Measurements from ENCODE around the gene TRIO.

The TRIO gene

GRCh38 chr5:14269395-14269794, 126.3 kb downstream of the TRIO start:
- no peak overlapping the region for H3K23ac ChIP-seq (ENCODE audit: low read depth, low read length, poor library complexity)
- H3K4ac ChIP-seq (ENCODE audit: low read length) = no peak overlapping the region
- DNase-seq (ENCODE audit: low spot score) = no peak
- no peaks in the 10 kb centered on the region for H3K79me1 ChIP-seq (ENCODE audit: low read depth, low read length)
- no peak overlapping the region for H4K8ac ChIP-seq (ENCODE audit: low read depth, low read length)
- no peak overlapping the region for H2BK15ac ChIP-seq (ENCODE audit: low read length)
- H3K4me2 ChIP-seq (ENCODE audit: insufficient read depth, low read length, poor library complexity, severe bottlenecking) = no peak overlapping the region
- H2BK120ac ChIP-seq (ENCODE audit: low read depth, low read length) = no peak overlapping the region
- no peak overlapping the region for H2BK5ac ChIP-seq (ENCODE audit: low read length)
- H2AK5ac ChIP-seq (ENCODE audit: low read depth, low read length) = no peak overlapping the region
- H2BK12ac ChIP-seq (ENCODE audit: low read length) = no peak overlapping the region
- H3K4me1 ChIP-seq (ENCODE audit: control insufficient read depth in 2 of 2, insufficient read depth in 1 of 2, low read depth in 1 of 2, low read length in 2 of 2) = peaks cover 12 to 21% of the 10 kb centered on the region in 2 donors
- H3K4me3 ChIP-seq (ENCODE audit: low read length in 2 of 2) = no peak overlapping the region
- no peak overlapping the region for H3K27ac ChIP-seq (replicated peaks; ENCODE audit: low read length)
- no peak overlapping the region for H2AFZ ChIP-seq (ENCODE audit: low read length)
- H3K36me3 ChIP-seq (replicated peaks in 1 of 2; ENCODE audit: control insufficient read depth in 2 of 2, insufficient read depth in 2 of 2, low read length in 2 of 2) = peaks cover 0 to 24% of the 10 kb centered on the region in 2 donors
- H3K9me3 ChIP-seq (replicated peaks in 1 of 2; ENCODE audit: control insufficient read depth in 2 of 2, insufficient read depth in 1 of 2, low read depth in 1 of 2, low read length in 2 of 2) = no peaks in the 10 kb centered on the region
- no peak overlapping the region for H3K18ac ChIP-seq (ENCODE audit: low read length)
- H4K91ac ChIP-seq (ENCODE audit: low read depth, low read length, poor library complexity) = no peak overlapping the region
- H3K9ac ChIP-seq (ENCODE audit: low read depth, low read length, poor library complexity) = no peak overlapping the region
- H3K14ac ChIP-seq (ENCODE audit: low read length) = no peak overlapping the region
- no peaks in the 10 kb centered on the region for H3K27me3 ChIP-seq (ENCODE audit: control insufficient read depth in 3 of 3, insufficient read depth in 3 of 3, low read depth in 1 of 3, low read length in 3 of 3)
- WGBS, 2 donors (ENCODE audit: extremely low coverage in 2 of 2, insufficient read length in 2 of 2, insufficient replicate concordance in 1 of 2) = no CpG with 5 or more reads among the region's 2 CpGs

- Histone ChIP-seq H3K27ac (replicated peaks; ENCODE audit: low read length) (no peak overlapping the region), H3K4me2 (ENCODE audit: insufficient read depth, low read length, poor library complexity, severe bottlenecking) (no peak overlapping the region), H2BK5ac (ENCODE audit: low read length) (no peak overlapping the region), H3K9me3 (replicated peaks in 1 of 2; ENCODE audit: control insufficient read depth in 2 of 2, insufficient read depth in 1 of 2, low read depth in 1 of 2, low read length in 2 of 2) (no peaks in the 10 kb centered on the region), H3K36me3 (replicated peaks in 1 of 2; ENCODE audit: control insufficient read depth in 2 of 2, insufficient read depth in 2 of 2, low read length in 2 of 2) (peaks cover 0 to 26% of the 10 kb centered on the region in 2 donors), H4K91ac (ENCODE audit: low read depth, low read length, poor library complexity) (no peak overlapping the region), H2BK120ac (ENCODE audit: low read depth, low read length) (no peak overlapping the region), H3K4ac (ENCODE audit: low read length) (no peak overlapping the region), H3K4me3 (ENCODE audit: low read length in 2 of 2) (no peak overlapping the region), H2AFZ (ENCODE audit: low read length) (no peak overlapping the region), H3K9ac (ENCODE audit: low read depth, low read length, poor library complexity) (no peak overlapping the region), H3K27me3 (ENCODE audit: control insufficient read depth in 3 of 3, insufficient read depth in 3 of 3, low read depth in 1 of 3, low read length in 3 of 3) (no peaks in the 10 kb centered on the region), H3K79me1 (ENCODE audit: low read depth, low read length) (no peaks in the 10 kb centered on the region), H3K4me1 (ENCODE audit: control insufficient read depth in 2 of 2, insufficient read depth in 1 of 2, low read depth in 1 of 2, low read length in 2 of 2) (peaks cover 12 to 17% of the 10 kb centered on the region in 2 donors), H2BK12ac (ENCODE audit: low read length) (no peak overlapping the region), H2BK15ac (ENCODE audit: low read length) (no peak overlapping the region), H3K18ac (ENCODE audit: low read length) (no peak overlapping the region), H2AK5ac (ENCODE audit: low read depth, low read length) (no peak overlapping the region), H3K14ac (ENCODE audit: low read length) (no peak overlapping the region), H3K23ac (ENCODE audit: low read depth, low read length, poor library complexity) (no peak overlapping the region), H4K8ac (ENCODE audit: low read depth, low read length) (no peak overlapping the region)
- DNase-seq (ENCODE audit: low spot score) = peak; percentile 64
- WGBS, 2 donors (ENCODE audit: extremely low coverage in 2 of 2, insufficient read length in 2 of 2, insufficient replicate concordance in 1 of 2) = no CpG with 5 or more reads among the region's 3 CpGs
Observed at GRCh38 chr5:14270209-14270702, 127.1 kb downstream of the TRIO start.

GRCh38 chr5:14272548-14273205, 129.5 kb downstream of the TRIO start:
- Histone ChIP-seq H2BK120ac (ENCODE audit: low read depth, low read length) (no peak overlapping the region), H3K79me1 (ENCODE audit: low read depth, low read length) (no peaks in the 10 kb centered on the region), H3K23ac (ENCODE audit: low read depth, low read length, poor library complexity) (no peak overlapping the region), H3K4me3 (ENCODE audit: low read length in 2 of 2) (no peak overlapping the region), H3K4me2 (ENCODE audit: insufficient read depth, low read length, poor library complexity, severe bottlenecking) (no peak overlapping the region), H3K4ac (ENCODE audit: low read length) (no peak overlapping the region), H2BK15ac (ENCODE audit: low read length) (no peak overlapping the region), H2BK5ac (ENCODE audit: low read length) (no peak overlapping the region), H3K9ac (ENCODE audit: low read depth, low read length, poor library complexity) (no peak overlapping the region), H3K27me3 (ENCODE audit: control insufficient read depth in 3 of 3, insufficient read depth in 3 of 3, low read depth in 1 of 3, low read length in 3 of 3) (no peaks in the 10 kb centered on the region), H3K36me3 (replicated peaks in 1 of 2; ENCODE audit: control insufficient read depth in 2 of 2, insufficient read depth in 2 of 2, low read length in 2 of 2) (peaks cover 0 to 39% of the 10 kb centered on the region in 2 donors), H2BK12ac (ENCODE audit: low read length) (no peak overlapping the region), H3K27ac (replicated peaks; ENCODE audit: low read length) (no peak overlapping the region), H3K14ac (ENCODE audit: low read length) (no peak overlapping the region), H3K9me3 (replicated peaks in 1 of 2; ENCODE audit: control insufficient read depth in 2 of 2, insufficient read depth in 1 of 2, low read depth in 1 of 2, low read length in 2 of 2) (no peaks in the 10 kb centered on the region), H2AFZ (ENCODE audit: low read length) (no peak overlapping the region), H4K91ac (ENCODE audit: low read depth, low read length, poor library complexity) (no peak overlapping the region), H4K8ac (ENCODE audit: low read depth, low read length) (no peak overlapping the region), H3K18ac (ENCODE audit: low read length) (no peak overlapping the region), H3K4me1 (ENCODE audit: control insufficient read depth in 2 of 2, insufficient read depth in 1 of 2, low read depth in 1 of 2, low read length in 2 of 2) (peaks cover 12 to 13% of the 10 kb centered on the region in 2 donors), H2AK5ac (ENCODE audit: low read depth, low read length) (no peak overlapping the region)
- no peak for DNase-seq (ENCODE audit: low spot score)
- no CpG with 5 or more reads among the region's 4 CpGs for WGBS, 2 donors (ENCODE audit: extremely low coverage in 2 of 2, insufficient read length in 2 of 2, insufficient replicate concordance in 1 of 2)

GRCh38 chr5:14273207-14273767, 130.1 kb downstream of the TRIO start:
- Histone ChIP-seq H2BK12ac (ENCODE audit: low read length) (no peak overlapping the region), H3K9me3 (replicated peaks in 1 of 2; ENCODE audit: control insufficient read depth in 2 of 2, insufficient read depth in 1 of 2, low read depth in 1 of 2, low read length in 2 of 2) (no peaks in the 10 kb centered on the region), H2BK15ac (ENCODE audit: low read length) (no peak overlapping the region), H4K91ac (ENCODE audit: low read depth, low read length, poor library complexity) (no peak overlapping the region), H4K8ac (ENCODE audit: low read depth, low read length) (no peak overlapping the region), H2AK5ac (ENCODE audit: low read depth, low read length) (no peak overlapping the region), H3K36me3 (replicated peaks in 1 of 2; ENCODE audit: control insufficient read depth in 2 of 2, insufficient read depth in 2 of 2, low read length in 2 of 2) (peaks cover 0 to 39% of the 10 kb centered on the region in 2 donors), H3K18ac (ENCODE audit: low read length) (no peak overlapping the region), H3K14ac (ENCODE audit: low read length) (no peak overlapping the region), H2BK5ac (ENCODE audit: low read length) (no peak overlapping the region), H2BK120ac (ENCODE audit: low read depth, low read length) (no peak overlapping the region), H3K23ac (ENCODE audit: low read depth, low read length, poor library complexity) (no peak overlapping the region), H3K27ac (replicated peaks; ENCODE audit: low read length) (no peak overlapping the region), H3K27me3 (ENCODE audit: control insufficient read depth in 3 of 3, insufficient read depth in 3 of 3, low read depth in 1 of 3, low read length in 3 of 3) (no peaks in the 10 kb centered on the region), H3K4me3 (ENCODE audit: low read length in 2 of 2) (no peak overlapping the region), H3K4me2 (ENCODE audit: insufficient read depth, low read length, poor library complexity, severe bottlenecking) (no peak overlapping the region), H3K4me1 (ENCODE audit: control insufficient read depth in 2 of 2, insufficient read depth in 1 of 2, low read depth in 1 of 2, low read length in 2 of 2) (peaks cover 10 to 11% of the 10 kb centered on the region in 2 donors), H3K9ac (ENCODE audit: low read depth, low read length, poor library complexity) (no peak overlapping the region), H3K4ac (ENCODE audit: low read length) (no peak overlapping the region), H3K79me1 (ENCODE audit: low read depth, low read length) (no peaks in the 10 kb centered on the region), H2AFZ (ENCODE audit: low read length) (no peak overlapping the region)
- WGBS, 2 donors (ENCODE audit: extremely low coverage in 2 of 2, insufficient read length in 2 of 2, insufficient replicate concordance in 1 of 2) = no CpG with 5 or more reads among the region's 7 CpGs
- DNase-seq (ENCODE audit: low spot score) = no peak

Measured in neuronal stem cell (in vitro differentiated cells).